ENCODE measurements around the gene MEAF6.
A peak's percentile ranks its signal among the peaks of the same experiment; 100 is the strongest.

MEAF6 gene

DNA sequence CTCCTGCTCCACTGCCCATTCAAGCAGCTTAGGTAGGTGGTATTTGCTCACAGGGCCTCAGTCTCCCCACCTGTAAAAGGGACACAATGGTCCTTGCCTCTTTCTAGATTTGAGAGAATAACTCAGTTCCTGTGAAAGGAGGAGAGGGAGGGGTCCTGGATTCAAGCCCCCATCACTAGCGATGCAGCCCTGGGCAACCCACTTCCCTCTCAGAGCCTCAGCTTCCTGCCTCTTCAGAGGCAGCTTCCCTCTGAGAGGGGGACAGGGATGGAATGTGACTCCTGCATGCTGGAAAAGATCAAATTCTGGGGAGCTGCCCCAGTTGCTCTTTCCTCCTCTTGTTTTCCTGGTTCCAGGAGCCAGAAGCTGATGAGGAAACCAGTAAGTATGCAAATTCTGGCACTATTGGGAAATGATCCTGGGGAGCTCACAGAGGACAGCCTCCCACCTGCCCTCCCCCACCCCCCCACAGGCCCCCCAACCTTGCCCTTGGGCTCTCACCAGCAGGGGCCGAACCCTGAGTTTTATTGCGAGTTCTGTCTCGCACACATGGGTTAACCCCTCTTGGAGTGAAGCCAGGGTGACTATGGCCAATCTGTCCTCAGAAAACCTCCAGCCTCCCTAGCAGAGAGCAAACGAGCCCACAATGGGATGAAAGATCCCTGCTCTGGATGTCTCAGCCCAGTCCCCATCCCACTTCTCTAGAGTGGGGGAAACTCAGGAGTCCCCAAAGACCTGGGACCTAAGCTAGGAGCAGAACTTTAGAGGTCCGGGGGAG, 28.5 kb downstream of the MEAF6 start:
- peak overlapping the region; percentile 92 for H3K27ac Mint-ChIP-seq
- H3K4me1 Mint-ChIP-seq (ENCODE audit: low read depth) = peaks cover 76% of the 10 kb centered on the region
- peaks cover 59% of the 10 kb centered on the region for H3K36me3 Mint-ChIP-seq (ENCODE audit: low read depth)
- intact Hi-C loops (cut with micrococcal nuclease) = loop anchor here (2.0 kb wide), 1 partner anchor 13 kb away; no protein-coding TSS in a partner anchor
- no peak overlapping the region for H3K4me3 Mint-ChIP-seq
- no peaks in the 10 kb centered on the region for H3K9me3 Mint-ChIP-seq
- H3K27me3 Mint-ChIP-seq = no peaks in the 10 kb centered on the region

DNA sequence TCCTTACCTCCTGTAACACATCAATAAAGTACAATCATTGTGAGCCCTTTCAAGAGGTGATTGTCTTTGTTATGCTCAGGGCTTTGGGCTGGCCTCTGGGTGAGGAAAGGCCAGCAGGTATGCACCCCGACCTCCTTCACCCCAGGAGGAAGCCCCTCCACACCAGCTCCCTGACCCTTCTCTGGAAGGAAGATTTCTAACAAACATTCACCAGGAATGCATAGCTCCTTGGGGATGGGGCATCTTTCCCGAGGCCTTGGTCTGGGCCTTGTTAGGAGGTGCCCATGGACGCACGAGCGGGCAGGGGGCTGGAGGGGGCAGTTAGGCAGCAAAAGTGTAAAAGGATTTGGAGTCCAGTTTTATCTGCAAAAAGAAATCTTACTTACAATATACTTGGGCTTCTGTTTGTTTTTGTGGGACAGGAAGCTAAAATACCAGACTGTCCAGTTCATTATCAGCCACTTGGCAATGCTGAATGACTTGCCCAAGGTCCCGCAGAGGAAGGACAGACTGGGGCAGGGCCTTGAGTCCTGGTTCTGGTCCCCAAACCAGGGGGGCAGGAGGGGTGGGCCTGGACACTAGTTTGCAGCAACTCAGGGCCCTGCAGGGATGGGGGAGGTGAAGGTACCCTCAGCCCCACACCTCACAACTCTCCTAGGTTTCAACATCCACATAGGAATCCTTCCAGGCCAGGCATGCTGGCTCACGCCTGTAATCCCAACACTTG, 30.1 kb downstream of the MEAF6 start:
- Mint-ChIP-seq H3K27me3 (no peaks in the 10 kb centered on the region), H3K36me3 (ENCODE audit: low read depth) (peaks cover 62% of the 10 kb centered on the region)

DNA sequence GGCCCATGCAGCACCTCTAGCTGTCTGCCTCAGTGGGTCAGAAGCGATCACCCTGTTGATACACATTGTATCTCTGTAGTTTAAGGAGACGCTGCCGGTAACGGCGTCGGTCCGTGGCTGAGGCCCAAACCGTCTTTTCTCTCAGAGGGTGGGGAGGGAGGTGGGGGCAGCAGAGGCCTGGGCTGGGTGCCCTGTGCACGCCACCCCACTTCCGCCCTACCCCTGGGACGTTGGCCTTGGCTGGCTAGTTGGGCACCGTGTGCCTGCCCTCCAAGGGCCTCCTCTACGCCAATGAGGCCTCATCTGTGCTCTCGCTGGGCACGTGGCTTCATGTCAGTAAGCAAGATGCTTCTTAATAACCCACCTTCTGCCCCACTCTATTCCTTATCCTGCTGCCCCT, 30.8 kb downstream of the MEAF6 start:
- Mint-ChIP-seq H3K4me1 (ENCODE audit: low read depth) (peaks cover 99% of the 10 kb centered on the region), H3K27me3 (no peaks in the 10 kb centered on the region), H3K27ac (peak overlapping the region; percentile 92), H3K9me3 (no peaks in the 10 kb centered on the region), H3K4me3 (no peak overlapping the region), H3K36me3 (ENCODE audit: low read depth) (peaks cover 69% of the 10 kb centered on the region)
- intact Hi-C loops (cut with micrococcal nuclease) = no loop called here

More for the DNA sequence above, 30.1 kb downstream of the MEAF6 start:
- H3K9me3 Mint-ChIP-seq = no peaks in the 10 kb centered on the region
- peaks cover 92% of the 10 kb centered on the region for H3K4me1 Mint-ChIP-seq (ENCODE audit: low read depth)
- peak overlapping the region; percentile 92 for H3K27ac Mint-ChIP-seq
- intact Hi-C loops (cut with micrococcal nuclease) = no loop called here
- no peak overlapping the region for H3K4me3 Mint-ChIP-seq

DNA sequence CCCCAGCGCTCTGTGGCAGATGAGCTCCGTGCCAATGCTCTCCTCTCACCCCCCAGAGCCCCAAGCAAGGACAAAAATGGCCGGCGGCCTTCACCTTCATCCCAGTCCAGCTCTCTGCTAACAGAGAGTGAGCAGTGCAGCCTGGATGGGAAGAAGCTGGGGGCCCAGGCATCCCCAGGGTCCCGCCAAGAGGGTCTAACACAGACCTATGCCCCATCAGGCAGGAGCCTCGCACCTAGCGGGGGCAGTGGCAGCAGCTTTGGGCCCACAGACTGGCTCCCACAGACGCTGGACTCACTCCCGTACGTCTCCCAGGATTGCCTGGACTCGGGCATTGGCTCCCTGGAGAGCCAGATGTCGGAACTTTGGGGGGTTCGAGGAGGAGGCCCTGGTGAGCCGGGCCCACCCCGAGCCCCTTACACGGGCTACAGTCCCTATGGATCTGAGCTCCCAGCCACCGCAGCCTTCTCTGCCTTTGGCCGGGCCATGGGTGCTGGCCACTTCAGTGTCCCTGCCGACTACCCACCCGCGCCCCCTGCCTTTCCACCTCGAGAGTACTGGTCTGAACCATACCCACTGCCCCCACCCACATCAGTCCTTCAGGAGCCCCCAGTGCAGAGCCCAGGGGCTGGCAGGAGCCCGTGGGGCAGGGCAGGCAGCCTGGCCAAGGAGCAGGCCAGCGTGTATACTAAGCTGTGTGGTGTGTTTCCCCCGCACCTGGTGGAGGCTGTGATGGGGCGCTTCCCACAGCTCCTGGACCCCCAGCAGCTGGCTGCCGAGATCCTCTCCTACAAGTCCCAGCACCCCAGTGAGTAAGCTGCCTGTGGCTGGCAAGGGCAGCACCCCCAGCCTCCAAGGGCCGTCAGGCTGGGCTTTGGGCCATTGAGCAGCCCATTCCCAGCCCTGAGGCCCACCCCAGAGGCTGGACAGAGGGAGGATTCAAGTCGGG, 31.5 kb downstream of the MEAF6 start:
- peaks cover 70% of the 10 kb centered on the region for H3K36me3 Mint-ChIP-seq (ENCODE audit: low read depth)
- H3K27me3 Mint-ChIP-seq = no peaks in the 10 kb centered on the region
- H3K4me1 Mint-ChIP-seq (ENCODE audit: low read depth) = peaks cover 99% of the 10 kb centered on the region
- no peak overlapping the region for H3K4me3 Mint-ChIP-seq
- H3K27ac Mint-ChIP-seq = peak overlapping the region; percentile 60
- intact Hi-C loops (cut with micrococcal nuclease) = no loop called here
- no peaks in the 10 kb centered on the region for H3K9me3 Mint-ChIP-seq

DNA sequence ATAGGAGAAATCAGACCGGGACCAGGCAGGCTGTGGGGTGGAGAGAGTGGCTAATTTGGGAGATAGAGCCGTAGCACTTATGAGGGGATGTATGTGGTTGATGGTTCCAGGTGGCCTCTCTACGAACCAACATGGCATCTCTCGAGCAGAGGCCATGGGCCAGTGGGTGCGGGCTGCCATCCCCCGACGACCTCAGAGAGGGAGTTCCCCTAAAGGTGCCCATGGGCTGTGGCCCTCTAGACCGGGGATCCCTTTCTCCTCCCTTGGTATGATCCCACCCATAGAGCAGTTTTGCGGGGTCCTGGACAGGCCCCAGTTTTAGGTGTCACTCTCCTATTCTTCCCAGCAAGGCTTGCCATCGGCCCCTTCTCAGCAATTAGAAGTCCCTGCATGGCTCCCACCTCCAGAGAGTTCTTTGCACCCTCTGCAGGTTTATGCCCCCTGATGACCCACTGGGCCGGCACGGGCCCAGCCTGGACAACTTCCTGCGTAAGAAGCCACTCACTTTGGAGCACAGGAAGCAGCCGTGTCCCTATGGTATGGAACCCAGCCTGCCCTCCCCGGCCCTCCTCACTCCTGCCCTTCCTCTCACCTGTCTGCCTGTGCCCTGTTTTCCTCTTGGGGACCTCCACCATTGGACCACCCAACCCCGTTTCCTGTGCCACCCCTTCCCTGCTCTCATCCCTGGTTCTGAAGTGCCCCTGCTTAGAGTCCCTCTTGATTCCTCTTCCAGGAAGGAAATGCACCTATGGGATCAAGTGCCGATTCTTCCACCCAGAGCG, 32.4 kb downstream of the MEAF6 start:
- Mint-ChIP-seq H3K9me3 (no peaks in the 10 kb centered on the region), H3K27ac (peak overlapping the region; percentile 70), H3K36me3 (ENCODE audit: low read depth) (peaks cover 78% of the 10 kb centered on the region), H3K4me1 (ENCODE audit: low read depth) (peaks cover 99% of the 10 kb centered on the region), H3K27me3 (no peaks in the 10 kb centered on the region), H3K4me3 (no peak overlapping the region)
- intact Hi-C loops (cut with micrococcal nuclease) = no loop called here

DNA sequence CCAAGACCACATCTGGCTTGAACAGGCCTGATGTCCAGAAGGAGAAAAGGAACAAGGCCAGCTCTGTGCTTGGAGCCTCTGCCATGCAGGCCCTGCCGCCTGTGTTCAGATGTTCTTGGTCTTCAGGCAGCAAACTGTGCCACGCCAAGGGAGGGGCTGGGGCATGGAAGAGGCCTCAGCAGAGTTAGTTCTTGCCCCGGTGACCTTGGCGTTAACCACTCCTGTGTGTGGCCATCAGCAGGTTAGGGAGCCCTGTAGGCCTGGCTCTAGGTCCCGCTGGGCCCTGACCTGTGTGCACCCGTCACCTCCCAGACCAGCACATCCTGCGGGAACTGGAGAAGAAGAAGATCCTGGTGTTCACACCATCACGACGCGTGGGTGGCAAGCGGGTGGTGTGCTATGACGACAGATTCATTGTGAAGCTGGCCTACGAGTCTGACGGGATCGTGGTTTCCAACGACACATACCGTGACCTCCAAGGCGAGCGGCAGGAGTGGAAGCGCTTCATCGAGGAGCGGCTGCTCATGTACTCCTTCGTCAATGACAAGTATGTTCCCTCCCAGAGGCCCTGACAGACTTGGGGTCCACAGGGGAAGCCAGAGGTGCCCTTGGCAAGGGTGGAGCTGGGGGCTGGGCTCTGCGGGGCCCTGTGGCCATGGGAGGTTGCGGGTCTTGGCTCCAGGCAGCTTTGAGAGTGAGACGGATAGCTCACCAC, 33.1 kb downstream of the MEAF6 start:
- Mint-ChIP-seq H3K27me3 (no peaks in the 10 kb centered on the region), H3K4me3 (peak overlapping the region; percentile 30), H3K4me1 (ENCODE audit: low read depth) (peaks cover 96% of the 10 kb centered on the region), H3K27ac (peak overlapping the region; percentile 70), H3K36me3 (ENCODE audit: low read depth) (peaks cover 85% of the 10 kb centered on the region), H3K9me3 (no peaks in the 10 kb centered on the region)
- intact Hi-C loops (cut with micrococcal nuclease) = no loop called here

DNA sequence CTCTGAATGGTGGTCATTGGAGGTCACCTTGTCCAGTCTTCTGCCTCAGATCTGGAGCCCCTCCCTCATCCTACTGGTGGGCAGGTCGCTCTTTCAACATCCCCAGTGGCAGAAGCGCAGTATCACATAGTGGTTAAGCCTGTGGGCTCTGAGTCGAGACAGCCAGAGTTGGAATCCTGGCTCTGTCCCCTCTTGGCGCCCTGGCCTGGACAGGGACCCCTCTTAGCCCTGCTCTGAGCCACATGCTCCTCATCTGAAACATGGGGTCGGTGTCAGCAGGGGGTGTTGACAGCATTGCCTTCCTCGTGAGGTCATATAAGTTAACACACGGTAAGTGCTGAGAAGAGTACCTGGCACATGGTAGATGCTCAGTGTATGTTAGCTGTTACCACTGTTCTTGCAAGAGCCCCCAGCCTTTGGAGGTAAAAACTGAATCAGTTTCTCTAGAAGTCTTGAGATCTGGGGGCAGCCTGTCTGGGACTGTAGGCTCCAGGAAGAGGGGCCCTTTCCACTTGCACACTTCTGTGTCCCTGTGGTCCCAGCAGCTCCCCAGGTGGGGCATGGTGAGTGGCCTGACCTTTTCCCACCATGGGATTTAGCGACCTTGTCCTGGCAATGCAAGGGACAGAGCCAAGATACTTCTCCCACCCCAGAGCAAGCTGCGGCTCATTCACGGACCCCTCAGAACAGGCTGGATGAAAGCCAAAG, 33.8 kb downstream of the MEAF6 start:
- intact Hi-C loops (cut with micrococcal nuclease) = no loop called here
- H3K27ac Mint-ChIP-seq = peak overlapping the region; percentile 70
- H3K4me1 Mint-ChIP-seq (ENCODE audit: low read depth) = peaks cover 94% of the 10 kb centered on the region
- H3K9me3 Mint-ChIP-seq = no peaks in the 10 kb centered on the region
- H3K27me3 Mint-ChIP-seq = no peaks in the 10 kb centered on the region
- H3K4me3 Mint-ChIP-seq = peak overlapping the region; percentile 83
- H3K36me3 Mint-ChIP-seq (ENCODE audit: low read depth) = peaks cover 92% of the 10 kb centered on the region

DNA sequence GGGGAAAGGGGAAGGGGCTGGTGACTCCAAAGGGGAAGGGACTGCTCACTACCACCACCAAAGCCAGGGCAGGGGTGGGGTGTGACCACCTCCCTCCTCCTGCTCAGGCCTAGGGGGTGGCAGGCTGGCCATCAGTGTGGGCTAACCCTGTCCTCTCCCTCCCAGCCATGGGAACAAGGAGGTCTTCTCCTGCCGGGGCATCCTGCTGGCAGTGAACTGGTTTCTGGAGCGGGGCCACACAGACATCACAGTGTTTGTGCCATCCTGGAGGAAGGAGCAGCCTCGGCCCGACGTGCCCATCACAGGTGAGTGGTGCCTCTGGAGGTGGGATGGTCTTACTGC, 34.5 kb downstream of the MEAF6 start:
- Mint-ChIP-seq H3K27ac (peak overlapping the region; percentile 82), H3K36me3 (ENCODE audit: low read depth) (peaks cover 99% of the 10 kb centered on the region), H3K4me1 (ENCODE audit: low read depth) (peaks cover 88% of the 10 kb centered on the region), H3K9me3 (no peaks in the 10 kb centered on the region), H3K27me3 (no peaks in the 10 kb centered on the region), H3K4me3 (peak overlapping the region; percentile 83)
- intact Hi-C loops (cut with micrococcal nuclease) = no loop called here

DNA sequence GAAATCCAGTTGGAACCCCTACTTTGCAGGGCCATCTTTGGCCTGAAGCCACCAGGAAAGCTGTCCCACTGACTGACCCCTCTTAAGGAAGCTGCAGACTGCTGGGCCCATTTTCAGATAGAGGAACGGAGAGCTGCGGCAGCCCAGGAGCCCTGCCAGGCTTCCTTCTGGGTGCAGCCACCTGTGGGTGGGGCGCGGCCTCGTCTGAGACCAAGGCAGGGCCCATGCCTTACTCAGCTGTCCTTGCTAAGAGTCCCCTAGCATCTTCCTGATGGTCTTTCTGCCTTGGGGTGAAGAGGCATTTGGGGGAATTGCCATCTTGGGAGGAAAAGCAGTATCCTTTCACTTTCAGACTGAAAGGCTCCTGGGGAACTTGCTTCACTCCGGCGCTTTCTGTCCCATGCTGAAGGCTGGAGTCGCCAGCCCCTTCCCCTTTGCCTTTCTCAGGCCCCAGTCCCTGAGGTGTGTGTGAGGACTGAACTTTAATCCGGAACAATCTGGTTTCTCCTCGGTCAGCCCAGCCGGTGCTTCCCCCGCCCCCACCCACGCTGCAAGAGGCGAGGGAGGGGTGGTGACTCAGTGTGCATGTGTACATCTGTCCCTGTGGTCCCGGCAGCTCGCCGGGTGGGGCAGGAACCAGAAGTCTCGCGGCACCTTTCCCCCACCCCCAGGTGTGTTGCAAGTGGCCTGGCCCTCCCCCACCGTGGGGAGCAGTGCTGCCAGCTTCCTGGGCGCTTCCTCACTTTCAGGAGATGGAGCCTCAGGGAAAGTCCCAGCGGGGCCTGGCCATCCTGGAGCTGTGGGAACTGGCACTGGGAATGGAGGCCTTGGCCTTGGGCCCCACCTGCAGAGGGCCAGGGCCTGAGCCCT, 35.1 kb downstream of the MEAF6 start:
- intact Hi-C loops (cut with micrococcal nuclease) = loop anchor here (10.0 kb wide), 2 partner anchors 115 to 215 kb away; partner anchors contain the start of genes CDCA8 and GNL2
- Mint-ChIP-seq H3K9me3 (no peaks in the 10 kb centered on the region), H3K4me3 (peak overlapping the region; percentile 83), H3K27me3 (no peaks in the 10 kb centered on the region), H3K4me1 (ENCODE audit: low read depth) (peaks cover 82% of the 10 kb centered on the region), H3K36me3 (ENCODE audit: low read depth) (peaks cover 99% of the 10 kb centered on the region), H3K27ac (peak overlapping the region; percentile 82)

DNA sequence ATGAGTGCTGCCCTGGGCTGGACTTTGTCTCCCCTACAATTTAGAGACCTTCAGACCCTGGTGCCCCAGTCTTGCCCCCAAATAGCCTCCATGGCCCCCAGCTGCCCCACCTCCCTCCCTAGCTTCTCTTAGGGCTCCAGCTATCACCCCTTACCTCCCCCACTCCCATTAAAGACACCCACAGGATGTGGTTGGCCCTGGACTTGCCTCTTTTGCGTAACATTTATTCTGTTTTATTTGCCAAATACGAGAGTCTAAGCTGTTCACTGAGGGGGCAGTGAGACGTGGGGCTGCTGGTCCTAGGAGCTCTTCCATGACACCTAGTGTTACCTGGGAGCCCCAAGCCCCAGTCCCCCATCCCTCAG, 35.7 kb downstream of the MEAF6 start:
- peak overlapping the region; percentile 82 for H3K27ac Mint-ChIP-seq
- intact Hi-C loops (cut with micrococcal nuclease) = loop anchor here (10.0 kb wide), 2 partner anchors 116 to 216 kb away; partner anchors contain the start of genes CDCA8 and GNL2
- peaks cover 76% of the 10 kb centered on the region for H3K4me1 Mint-ChIP-seq (ENCODE audit: low read depth)
- no peaks in the 10 kb centered on the region for H3K27me3 Mint-ChIP-seq
- peak overlapping the region; percentile 83 for H3K4me3 Mint-ChIP-seq
- H3K36me3 Mint-ChIP-seq (ENCODE audit: low read depth) = peaks cover 93% of the 10 kb centered on the region
- no peaks in the 10 kb centered on the region for H3K9me3 Mint-ChIP-seq

DNA sequence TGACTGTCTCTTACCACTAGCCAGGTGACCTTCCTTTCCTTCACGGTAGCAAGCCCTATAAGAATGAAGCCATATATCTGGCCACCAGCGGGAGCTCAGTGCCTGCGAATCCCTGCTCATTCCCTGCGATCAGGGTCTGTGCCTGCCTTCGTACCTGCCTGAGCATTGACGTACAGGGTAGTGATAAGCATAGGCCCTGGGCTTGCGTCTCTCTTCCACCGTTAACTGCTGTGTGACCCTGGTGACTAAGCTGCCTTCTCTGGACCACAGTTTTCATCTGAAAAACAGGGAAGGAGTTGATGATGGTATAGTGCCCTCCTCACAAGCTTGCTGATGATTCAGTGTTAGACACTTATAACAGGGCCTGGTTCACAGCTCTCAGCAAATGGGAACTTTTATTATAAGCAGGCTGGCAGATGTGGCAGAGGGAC, 36.1 kb downstream of the MEAF6 start:
- Mint-ChIP-seq H3K36me3 (ENCODE audit: low read depth) (peaks cover 89% of the 10 kb centered on the region), H3K27me3 (no peaks in the 10 kb centered on the region), H3K4me1 (ENCODE audit: low read depth) (peaks cover 73% of the 10 kb centered on the region), H3K9me3 (no peaks in the 10 kb centered on the region), H3K27ac (peak overlapping the region; percentile 82), H3K4me3 (peak overlapping the region; percentile 83)
- intact Hi-C loops (cut with micrococcal nuclease) = loop anchor here (10.0 kb wide), 2 partner anchors 116 to 216 kb away; partner anchors contain the start of genes CDCA8 and GNL2
